GM18511 (cell line): ENCODE measurements around the gene TM9SF4.
A peak's percentile ranks its signal among the peaks of the same experiment; 100 is the strongest.
"Not testable (repeated sequence)": the region's sequence is repeated elsewhere in the genome, so short reads cannot be mapped to it uniquely, and the experiment has no call there.

Source experiments
- ATAC-seq: cut with Tn5 transposase; IDR thresholded peaks from one replicate; pipeline ENCODE4 v1.9.1; 2021; ENCODE audit warnings: mild to moderate bottlenecking, moderate library complexity; ENCODE audit not compliant: unreplicated experiment

TM9SF4 gene

GRCh38 chr20:32188376-32189122, 79.0 kb downstream of the TM9SF4 start:
- no peak for ATAC-seq

- no peak for ATAC-seq
Observed at GRCh38 chr20:32189123-32189410, 79.6 kb downstream of the TM9SF4 start.

- peak; percentile 60 for ATAC-seq
Observed at GRCh38 chr20:32189691-32190615, 80.4 kb downstream of the TM9SF4 start.

- ATAC-seq: no peak
Observed at GRCh38 chr20:32190616-32191415, 81.3 kb downstream of the TM9SF4 start.

GRCh38 chr20:32191422-32191821, 81.9 kb downstream of the TM9SF4 start:
- no peak for ATAC-seq

- no peak for ATAC-seq
Observed at GRCh38 chr20:32191873-32192272, 82.4 kb downstream of the TM9SF4 start.

GRCh38 chr20:32192698-32193097, 83.2 kb downstream of the TM9SF4 start:
- no peak for ATAC-seq

- ATAC-seq: not testable (repeated sequence)
Observed at GRCh38 chr20:32193336-32193735, 83.8 kb downstream of the TM9SF4 start.

- ATAC-seq: no peak
Observed at GRCh38 chr20:32193996-32194395, 84.5 kb downstream of the TM9SF4 start.

GRCh38 chr20:32195581-32195980, 86.1 kb downstream of the TM9SF4 start:
- ATAC-seq: no peak

GRCh38 chr20:32196613-32197012, 87.1 kb downstream of the TM9SF4 start:
- not testable (repeated sequence) for ATAC-seq

GRCh38 chr20:32197136-32197535, 87.6 kb downstream of the TM9SF4 start:
- ATAC-seq: not testable (repeated sequence)

- no peak for ATAC-seq
Observed at GRCh38 chr20:32199006-32199405, 89.5 kb downstream of the TM9SF4 start.

GRCh38 chr20:32201296-32201976, 91.9 kb downstream of the TM9SF4 start:
- no peak for ATAC-seq

GRCh38 chr20:32201977-32202363, 92.5 kb downstream of the TM9SF4 start:
- ATAC-seq: no peak

GRCh38 chr20:32203356-32204204, 94.1 kb downstream of the TM9SF4 start:
- ATAC-seq: no peak

- ATAC-seq: no peak
Observed at GRCh38 chr20:32204205-32205109, 94.9 kb downstream of the TM9SF4 start.

GRCh38 chr20:32205110-32205842, 95.8 kb downstream of the TM9SF4 start:
- ATAC-seq: no peak
